Measurements from ENCODE around the gene RESP18. TPM values are rescaled to one million over a fixed set of nuclear protein-coding genes. Genes with fewer than 3 reads are reported as not detected.
A peak's percentile ranks its signal among the peaks of the same experiment; 100 is the strongest.

Gene RESP18
- total RNA-seq (not detected), polyA plus RNA-seq (not detected)
- long read RNA-seq, donor 1, result 0 reads
- long read RNA-seq, donor 2, result 0 reads

GRCh38 chr2:219332542-219332941 is at the start of gene RESP18:
Gene RESP18 (minus strand): TSS chr2:219332744.
- DNase-seq (no peak), ATAC-seq (no peak)
- intact Hi-C loops (cut with DNase I), result no loop called here
- Histone ChIP-seq H3K4me3 (no peak within 1 kb of the TSS), H3K36me3 (ENCODE audit: insufficient read depth in 1 of 2, low read depth in 1 of 2) (no peaks in the 10 kb centered on the region), H3K9me3 (no peaks in the 10 kb centered on the region), H3K27ac (no peak within 1 kb of the TSS), H3K27me3 (ENCODE audit: insufficient read depth in 3 of 3, low read length in 2 of 3) (peaks cover 12 to 35% (median 13%) of the 10 kb centered on the region in 3 donors), H3K4me1 (no peaks in the 10 kb centered on the region)
- no peak for TF ChIP-seq CTCF (IDR thresholded peaks at IDR 0.05)
- WGBS, 3 donors, result 4 to 5% (median 5%) methylated on average over 24 of the region's 24 CpGs

- intact Hi-C loops (cut with DNase I), result loop anchor here in 1 of 2 donors (10.0 kb wide), 1 partner anchor 217 kb away; the partner anchor contains the start of gene NHEJ1
- H3K4me1 ChIP-seq, result peaks cover 7% of the 10 kb centered on the region
- H3K9me3 ChIP-seq, result no peaks in the 10 kb centered on the region
- no peak overlapping the region for H3K4me3 ChIP-seq
- H3K36me3 ChIP-seq (ENCODE audit: insufficient read depth in 1 of 2, low read depth in 1 of 2), result peaks cover 7 to 89% of the 10 kb centered on the region in 2 donors
- WGBS, 3 donors, result 88 to 91% (median 89%) methylated on average over 9 of the region's 9 CpGs
- TF ChIP-seq CTCF (IDR thresholded peaks at IDR 0.05), result no peak
- H3K27ac ChIP-seq, result no peak overlapping the region
- ATAC-seq, result no peak
- no peaks in the 10 kb centered on the region for H3K27me3 ChIP-seq (ENCODE audit: insufficient read depth in 3 of 3, low read length in 2 of 3)
- no peak for DNase-seq
These were observed 48.9 kb upstream of the RESP18 start for GRCh38 chr2:219381448-219381847.

GRCh38 chr2:219380926-219381325 is 48.4 kb upstream of the RESP18 start:
- no peak for ATAC-seq
- H3K9me3 ChIP-seq, result no peaks in the 10 kb centered on the region
- TF ChIP-seq CTCF (IDR thresholded peaks at IDR 0.05), result no peak
- H3K27ac ChIP-seq, result no peak overlapping the region
- no peaks in the 10 kb centered on the region for H3K27me3 ChIP-seq (ENCODE audit: insufficient read depth in 3 of 3, low read length in 2 of 3)
- H3K4me3 ChIP-seq, result no peak overlapping the region
- H3K4me1 ChIP-seq, result peaks cover 4% of the 10 kb centered on the region
- intact Hi-C loops (cut with DNase I), result loop anchor here in 1 of 2 donors (10.0 kb wide), 1 partner anchor 216 kb away; the partner anchor contains the start of gene NHEJ1
- peaks cover 7 to 89% of the 10 kb centered on the region in 2 donors for H3K36me3 ChIP-seq (ENCODE audit: insufficient read depth in 1 of 2, low read depth in 1 of 2)
- no peak for DNase-seq

GRCh38 chr2:219378163-219378851 is 45.8 kb upstream of the RESP18 start:
- no peak for DNase-seq
- H3K4me1 ChIP-seq, result peaks cover 4% of the 10 kb centered on the region
- peak overlapping the region; percentile 74 for H3K27ac ChIP-seq
- TF ChIP-seq CTCF (IDR thresholded peaks at IDR 0.05), result no peak
- peak; percentile 78 to 91 (median 88) for ATAC-seq
- intact Hi-C loops (cut with DNase I), result no loop called here
- WGBS, 3 donors, result 65 to 83% (median 71%) methylated on average over 13 of the region's 13 CpGs
- H3K27me3 ChIP-seq (ENCODE audit: insufficient read depth in 3 of 3, low read length in 2 of 3), result no peaks in the 10 kb centered on the region
- no peak overlapping the region for H3K4me3 ChIP-seq
- no peaks in the 10 kb centered on the region for H3K9me3 ChIP-seq
- peaks cover 13 to 88% of the 10 kb centered on the region in 2 donors for H3K36me3 ChIP-seq (ENCODE audit: insufficient read depth in 1 of 2, low read depth in 1 of 2)

All from psoas muscle (tissue), 8 donors.